ENCODE data around the gene GLS. TPM values are rescaled to one million over a fixed set of nuclear protein-coding genes. Genes with fewer than 3 reads are reported as not detected.
"Not testable (repeated sequence)": the region's sequence is repeated elsewhere in the genome, so short reads cannot be mapped to it uniquely, and the experiment has no call there.

GLS gene
- total RNA-seq, 3 donors from 2014 or later, result 96.7 to 157 (median 133) TPM

GRCh38 chr2:190993292-190993643 lies 112.6 kb downstream of the GLS start:
- intact Hi-C loops (cut with DNase I; ENCODE audit: low total_unique reads), result no loop called here
- Histone ChIP-seq H3K36me3 (peaks cover 12% of the 10 kb centered on the region), H3K4me3 (no peak overlapping the region), H3K9me3 (no peaks in the 10 kb centered on the region), H3K4me1 (no peaks in the 10 kb centered on the region), H3K27ac (no peak overlapping the region), H3K27me3 (no peaks in the 10 kb centered on the region)
- DNase-seq (ENCODE audit: low spot score in 2 of 2), result no peak
- TF ChIP-seq CTCF (IDR thresholded peaks at IDR 0.05) (no peak), POLR2AphosphoS5 (IDR thresholded peaks at IDR 0.05) (no peak), POLR2A (IDR thresholded peaks at IDR 0.05) (no peak)

- no peaks in the 10 kb centered on the region for H3K9me3 ChIP-seq
- intact Hi-C loops (cut with DNase I; ENCODE audit: low total_unique reads), result no loop called here
- no peaks in the 10 kb centered on the region for H3K27me3 ChIP-seq
- TF ChIP-seq CTCF (IDR thresholded peaks at IDR 0.05), result no peak
- no peak for TF ChIP-seq POLR2AphosphoS5 (IDR thresholded peaks at IDR 0.05)
- TF ChIP-seq POLR2A (IDR thresholded peaks at IDR 0.05), result no peak
- no peak overlapping the region for H3K27ac ChIP-seq
- DNase-seq (ENCODE audit: low spot score in 2 of 2), result no peak
- H3K4me1 ChIP-seq, result no peaks in the 10 kb centered on the region
- peaks cover 12% of the 10 kb centered on the region for H3K36me3 ChIP-seq
- no peak overlapping the region for H3K4me3 ChIP-seq
Measured at GRCh38 chr2:190994148-190994547, 113.5 kb downstream of the GLS start.

DNA sequence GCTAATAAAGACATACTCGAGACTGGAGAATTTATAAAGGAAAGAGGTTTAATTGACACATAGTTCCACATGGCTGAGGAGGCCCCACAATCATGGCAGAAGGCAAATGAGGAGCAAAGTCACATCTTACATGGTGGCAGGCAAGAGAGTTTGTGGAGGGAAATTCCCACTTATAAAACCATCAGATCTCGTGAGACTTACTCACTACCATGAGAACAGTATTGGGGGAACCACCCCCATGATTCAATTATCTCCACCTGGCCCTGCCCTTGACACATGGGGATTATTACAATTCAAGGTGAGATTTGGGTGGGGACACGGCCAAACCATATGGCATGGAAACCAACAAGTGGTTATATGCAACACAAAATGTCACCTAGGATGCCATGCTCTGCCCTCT lies 114.7 kb downstream of the GLS start:
- intact Hi-C loops (cut with DNase I; ENCODE audit: low total_unique reads); H3K9me3 ChIP-seq; H3K36me3 ChIP-seq; DNase-seq (ENCODE audit: low spot score in 2 of 2); H3K27me3 ChIP-seq; H3K27ac ChIP-seq; H3K4me3 ChIP-seq; H3K4me1 ChIP-seq: not testable (repeated sequence)

GRCh38 chr2:190996338-190996946 lies 115.8 kb downstream of the GLS start:
- H3K4me3 ChIP-seq, result no peak overlapping the region
- no peak overlapping the region for H3K27ac ChIP-seq
- peaks cover 3% of the 10 kb centered on the region for H3K36me3 ChIP-seq
- no peak for DNase-seq (ENCODE audit: low spot score in 2 of 2)
- TF ChIP-seq POLR2A (IDR thresholded peaks at IDR 0.05), result no peak
- no peak for TF ChIP-seq CTCF (IDR thresholded peaks at IDR 0.05)
- TF ChIP-seq POLR2AphosphoS5 (IDR thresholded peaks at IDR 0.05), result no peak
- H3K9me3 ChIP-seq, result no peaks in the 10 kb centered on the region
- intact Hi-C loops (cut with DNase I; ENCODE audit: low total_unique reads), result no loop called here
- H3K4me1 ChIP-seq, result no peaks in the 10 kb centered on the region
- no peaks in the 10 kb centered on the region for H3K27me3 ChIP-seq

GRCh38 chr2:190996947-190997346 lies 116.3 kb downstream of the GLS start:
- no peak overlapping the region for H3K27ac ChIP-seq
- no peaks in the 10 kb centered on the region for H3K4me1 ChIP-seq
- no peaks in the 10 kb centered on the region for H3K27me3 ChIP-seq
- no peak for DNase-seq (ENCODE audit: low spot score in 2 of 2)
- no peak overlapping the region for H3K4me3 ChIP-seq
- no peaks in the 10 kb centered on the region for H3K9me3 ChIP-seq
- intact Hi-C loops (cut with DNase I; ENCODE audit: low total_unique reads), result no loop called here
- peaks cover 3% of the 10 kb centered on the region for H3K36me3 ChIP-seq
- no peak for TF ChIP-seq POLR2A (IDR thresholded peaks at IDR 0.05)
- no peak for TF ChIP-seq POLR2AphosphoS5 (IDR thresholded peaks at IDR 0.05)
- TF ChIP-seq CTCF (IDR thresholded peaks at IDR 0.05), result no peak
